H9 (cell line): ENCODE results near the gene TPX2. TPM values are rescaled to one million over a fixed set of nuclear protein-coding genes. Genes with fewer than 3 reads are reported as not detected.

Source experiments
- DNase-seq: peaks from one replicate; pipeline ENCODE4 v3.0.0-alpha.2; 2017
- H2AFZ ChIP-seq: one replicate; pipeline ENCODE4 v1.6.1; 2013; ENCODE audit warnings: mild to moderate bottlenecking, low read length, control low read depth, moderate library complexity
- H2AK5ac ChIP-seq: 2 replicates; pipeline ENCODE4 v1.6.1; 2013; ENCODE audit warnings: low read length, control low read depth, mixed read lengths; ENCODE audit not compliant: insufficient read length
- H2BK120ac ChIP-seq: one replicate; pipeline ENCODE4 v1.6.1; 2013; ENCODE audit warnings: low read depth, mild to moderate bottlenecking, low read length, control low read depth, inconsistent platforms; ENCODE audit not compliant: poor library complexity, severe bottlenecking
- H2BK12ac ChIP-seq: 2 replicates; pipeline ENCODE4 v1.6.1; 2013; ENCODE audit warnings: low read length, control low read depth, mixed read lengths, low read depth; ENCODE audit not compliant: insufficient read length
- H2BK15ac ChIP-seq: 2 replicates; pipeline ENCODE4 v1.6.1; 2013; ENCODE audit warnings: low read depth, low read length, control low read depth
- H2BK20ac ChIP-seq: one replicate; pipeline ENCODE4 v1.6.1; 2013; ENCODE audit warnings: low read depth, mild to moderate bottlenecking, low read length, control low read depth, inconsistent platforms; ENCODE audit not compliant: poor library complexity, severe bottlenecking
- H2BK5ac ChIP-seq: 2 replicates; pipeline ENCODE4 v1.6.1; 2013; ENCODE audit warnings: low read length, control low read depth, mixed read lengths; ENCODE audit not compliant: insufficient read length
- H3K14ac ChIP-seq: 2 replicates; pipeline ENCODE4 v1.6.1; 2013; ENCODE audit warnings: low read length, control low read depth; ENCODE audit not compliant: insufficient read depth
- H3K18ac ChIP-seq: 2 replicates; pipeline ENCODE4 v1.6.1; 2013; ENCODE audit warnings: low read depth, mild to moderate bottlenecking, mixed read lengths, low read length, control low read depth; ENCODE audit not compliant: insufficient read length
- H3K23ac ChIP-seq: 2 replicates; pipeline ENCODE4 v1.6.1; 2013; ENCODE audit warnings: low read length, control low read depth, mixed read lengths, low read depth; ENCODE audit not compliant: insufficient read length
- H3K23me2 ChIP-seq: 2 replicates; pipeline ENCODE4 v1.6.1; 2013; ENCODE audit warnings: low read depth, mild to moderate bottlenecking, mixed read lengths, low read length, control low read depth; ENCODE audit not compliant: insufficient read length, poor library complexity, severe bottlenecking
- H3K27ac ChIP-seq: 2 replicates; pipeline ENCODE4 v1.5.1; 2013; ENCODE audit warnings: low read length, control low read depth, mixed read lengths, low read depth; ENCODE audit not compliant: insufficient read length
- H3K27me3 ChIP-seq: 2 replicates; pipeline ENCODE4 v1.6.1; 2013; ENCODE audit warnings: low read length, control low read depth, inconsistent platforms; ENCODE audit not compliant: insufficient read depth
- H3K4ac ChIP-seq: 2 replicates; pipeline ENCODE4 v1.6.1; 2013; ENCODE audit warnings: low read depth, mild to moderate bottlenecking, control low read depth, inconsistent platforms, low read length, moderate library complexity
- H3K4me1 ChIP-seq: 2 replicates; pipeline ENCODE4 v1.6.1; 2013; ENCODE audit warnings: low read length, control low read depth, inconsistent platforms; ENCODE audit not compliant: insufficient read depth
- H3K4me2 ChIP-seq: 2 replicates; pipeline ENCODE4 v1.6.1; 2013; ENCODE audit warnings: low read length, control low read depth, mixed read lengths; ENCODE audit not compliant: insufficient read length, insufficient read depth
- H3K56ac ChIP-seq: 2 replicates; pipeline ENCODE4 v1.6.1; 2013; ENCODE audit warnings: low read depth, mild to moderate bottlenecking, mixed read lengths, low read length, control low read depth; ENCODE audit not compliant: insufficient read length
- H3K79me1 ChIP-seq: 2 replicates; pipeline ENCODE4 v1.6.1; 2013; ENCODE audit warnings: low read depth, mild to moderate bottlenecking, moderate library complexity, low read length, control low read depth, inconsistent platforms; ENCODE audit not compliant: insufficient read depth, poor library complexity, severe bottlenecking
- H3K79me2 ChIP-seq: 2 replicates; pipeline ENCODE4 v1.6.1; 2013; ENCODE audit warnings: low read length, control low read depth, inconsistent platforms; ENCODE audit not compliant: insufficient read depth
- H3K9ac ChIP-seq: 2 replicates; pipeline ENCODE4 v1.6.1; 2013; ENCODE audit warnings: low read length, control low read depth, mixed read lengths; ENCODE audit not compliant: insufficient read length; ENCODE audit errors: extremely low read depth
- H3K9me3 ChIP-seq: one replicate; pipeline ENCODE4 v1.6.1; 2013; ENCODE audit warnings: low read depth, low read length, inconsistent platforms; ENCODE audit not compliant: control insufficient read depth
- H3T11ph ChIP-seq: one replicate; pipeline ENCODE4 v1.6.1; 2013; ENCODE audit warnings: mild to moderate bottlenecking, low read length, control low read depth, inconsistent platforms
- H4K20me1 ChIP-seq: one replicate; pipeline ENCODE4 v1.6.1; 2013; ENCODE audit not compliant: control insufficient read depth, insufficient read length, insufficient read depth
- H4K5ac ChIP-seq: 2 replicates; pipeline ENCODE4 v1.6.1; 2013; ENCODE audit warnings: low read depth, mild to moderate bottlenecking, mixed read lengths, low read length, control low read depth; ENCODE audit not compliant: insufficient read length
- H4K8ac ChIP-seq: replicated peaks from 2 replicates; pipeline ENCODE4 v1.6.1; 2013; ENCODE audit warnings: low read length, control low read depth, mixed read lengths, low read depth; ENCODE audit not compliant: insufficient read length
- H4K91ac ChIP-seq: 2 replicates; pipeline ENCODE4 v1.6.1; 2013; ENCODE audit warnings: low read depth, mild to moderate bottlenecking, moderate library complexity, mixed read lengths, low read length, control low read depth; ENCODE audit not compliant: insufficient read length
- H3K27ac Mint-ChIP-seq, 3 experiments: 2 replicates in 2 of 3; 3 replicates in 1 of 3; pipeline ENCODE4 v1.8.0; 2020 to 2021; ENCODE audit warnings: mixed read lengths in 3 of 3, mild to moderate bottlenecking in 1 of 3, moderate library complexity in 1 of 3
- H3K27me3 Mint-ChIP-seq: 2 replicates; pipeline ENCODE4 v1.8.0; 2021; ENCODE audit warnings: low read depth, mild to moderate bottlenecking, moderate library complexity, mixed read lengths
- H3K36me3 Mint-ChIP-seq, 3 experiments: 2 replicates in 2 of 3; 3 replicates in 1 of 3; pipeline ENCODE4 v1.8.0; 2020 to 2021; ENCODE audit warnings: low read depth in 3 of 3, mixed read lengths in 3 of 3; ENCODE audit not compliant: insufficient read depth in 1 of 3
- H3K4me1 Mint-ChIP-seq, 2 experiments: 2 replicates each; pipeline ENCODE4 v1.8.0; 2020; ENCODE audit warnings: mixed read lengths in 2 of 2
- H3K4me3 Mint-ChIP-seq, 2 experiments: 2 replicates in 1 of 2; 3 replicates in 1 of 2; pipeline ENCODE4 v1.8.0; 2020 to 2021; ENCODE audit warnings: mild to moderate bottlenecking in 2 of 2, mixed read lengths in 2 of 2, moderate library complexity in 1 of 2
- H3K9me3 Mint-ChIP-seq, 2 experiments: 2 replicates in 1 of 2; 3 replicates in 1 of 2; pipeline ENCODE4 v1.8.0; 2020; ENCODE audit warnings: mild to moderate bottlenecking in 2 of 2, mixed read lengths in 2 of 2, moderate library complexity in 1 of 2
- CTCF ChIP-seq: fragments of 200-600 bp; sonication (generic); conservative IDR thresholded peaks from 3 replicates; pipeline ENCODE4 v1.8.0; 2021; ENCODE audit warnings: antibody characterized with exemption, mild to moderate bottlenecking
- WGBS: extraction: QIAGEN DNeasy Blood & Tissue Kit; methylation state at CpG from one replicate; pipeline ENCODE4 v1.1.7; 2013; ENCODE audit warnings: missing lambda C conversion rate, low lambda C conversion rate, mixed read lengths; ENCODE audit not compliant: insufficient read length; ENCODE audit errors: extremely low coverage; 5-methylcytosine and 5-hydroxymethylcytosine counted together
- total RNA-seq: library from RNA; stranded (reverse); gene quantifications from 2 replicates; pipeline ENCODE4 v1.2.1, GENCODE V29; 2021

The TPX2 gene
- total RNA-seq, 1 experiment from 2014 or later: 161 TPM

GRCh38 chr20:31806564-31807355 lies 67.7 kb downstream of the TPX2 start:
- no CpG with 5 or more reads among the region's 8 CpGs for WGBS
- no peak for TF ChIP-seq CTCF
- Histone ChIP-seq H3K9me3 (no peaks in the 10 kb centered on the region), H2AK5ac (no peak overlapping the region), H4K91ac (no peak overlapping the region), H4K5ac (no peak overlapping the region), H3K18ac (no peak overlapping the region), H2BK120ac (no peak overlapping the region), H3K14ac (no peak overlapping the region), H3K9ac (no peak overlapping the region), H3K56ac (no peak overlapping the region), H3K79me1 (no peaks in the 10 kb centered on the region), H3T11ph (no peak overlapping the region), H3K4ac (no peak overlapping the region), H2BK15ac (no peak overlapping the region), H3K27me3 (no peaks in the 10 kb centered on the region), H3K23ac (no peak overlapping the region), H4K8ac (no peak overlapping the region), H3K23me2 (no peaks in the 10 kb centered on the region), H2BK20ac (no peak overlapping the region), H2BK5ac (no peak overlapping the region), H3K4me1 (no peaks in the 10 kb centered on the region), H4K20me1 (no peaks in the 10 kb centered on the region), H3K4me2 (no peak overlapping the region), H2BK12ac (no peak overlapping the region), H2AFZ (no peak overlapping the region), H3K27ac (no peak overlapping the region), H3K79me2 (no peaks in the 10 kb centered on the region)
- Mint-ChIP-seq H3K4me1 (no peaks in the 10 kb centered on the region), H3K9me3 (no peaks in the 10 kb centered on the region; a peak in 1 of 5 replicates), H3K27ac (peak overlapping the region in 2 of 3 experiments; percentile 12 to 31; a peak in 4 of 7 replicates), H3K36me3 (peaks cover 0 to 47% (median 30%) of the 10 kb centered on the region in 3 experiments; a peak in 5 of 7 replicates), H3K27me3 (no peaks in the 10 kb centered on the region), H3K4me3 (no peak overlapping the region; a peak in 1 of 5 replicates)
- no peak for DNase-seq
